ENCODE results near the gene MNT.

MNT gene

GRCh38 chr17:2378905-2379304 lies 22.0 kb downstream of the MNT start:
- DNase-seq, result no peak

GRCh38 chr17:2377659-2378058 lies 23.2 kb downstream of the MNT start:
- DNase-seq, result no peak

DNA sequence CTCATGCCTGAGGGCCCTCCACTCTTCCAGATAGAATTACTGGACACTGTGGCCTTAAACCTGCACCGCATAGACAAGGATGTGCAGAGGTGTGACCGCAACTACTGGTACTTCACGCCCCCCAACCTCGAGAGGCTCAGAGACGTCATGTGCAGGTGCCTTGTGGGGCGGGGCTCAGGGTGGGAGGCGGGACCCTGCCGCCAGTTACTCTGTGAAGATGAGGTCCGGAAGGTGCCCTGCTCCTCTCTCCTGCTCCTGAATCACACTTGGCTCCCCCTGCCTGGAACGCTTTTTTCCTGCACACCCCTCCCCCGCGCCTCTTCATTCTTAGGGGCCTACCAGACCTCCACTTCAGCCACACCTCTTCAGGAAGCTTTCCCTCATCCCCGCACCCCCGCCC lies 24.8 kb downstream of the MNT start:
- no peak for DNase-seq

DNA sequence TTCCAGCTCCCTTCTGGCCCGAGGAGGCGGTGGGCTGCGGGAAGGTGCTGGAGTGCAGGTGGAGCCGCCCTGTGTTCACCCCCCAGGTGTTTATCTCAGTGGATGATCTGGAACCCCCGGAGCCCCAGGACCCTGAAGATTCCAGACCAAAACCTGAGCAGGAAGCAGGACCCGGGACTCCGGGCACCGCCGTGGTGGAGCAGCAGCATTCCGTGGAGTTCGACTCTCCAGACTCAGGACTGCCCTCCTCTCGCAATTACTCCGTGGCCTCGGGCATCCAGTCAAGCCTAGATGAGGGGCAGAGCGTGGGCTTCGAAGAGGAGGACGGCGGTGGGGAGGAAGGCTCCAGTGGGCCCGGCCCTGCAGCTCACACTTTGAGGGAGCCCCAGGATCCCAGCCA lies 25.5 kb downstream of the MNT start:
- DNase-seq, result no peak

DNA sequence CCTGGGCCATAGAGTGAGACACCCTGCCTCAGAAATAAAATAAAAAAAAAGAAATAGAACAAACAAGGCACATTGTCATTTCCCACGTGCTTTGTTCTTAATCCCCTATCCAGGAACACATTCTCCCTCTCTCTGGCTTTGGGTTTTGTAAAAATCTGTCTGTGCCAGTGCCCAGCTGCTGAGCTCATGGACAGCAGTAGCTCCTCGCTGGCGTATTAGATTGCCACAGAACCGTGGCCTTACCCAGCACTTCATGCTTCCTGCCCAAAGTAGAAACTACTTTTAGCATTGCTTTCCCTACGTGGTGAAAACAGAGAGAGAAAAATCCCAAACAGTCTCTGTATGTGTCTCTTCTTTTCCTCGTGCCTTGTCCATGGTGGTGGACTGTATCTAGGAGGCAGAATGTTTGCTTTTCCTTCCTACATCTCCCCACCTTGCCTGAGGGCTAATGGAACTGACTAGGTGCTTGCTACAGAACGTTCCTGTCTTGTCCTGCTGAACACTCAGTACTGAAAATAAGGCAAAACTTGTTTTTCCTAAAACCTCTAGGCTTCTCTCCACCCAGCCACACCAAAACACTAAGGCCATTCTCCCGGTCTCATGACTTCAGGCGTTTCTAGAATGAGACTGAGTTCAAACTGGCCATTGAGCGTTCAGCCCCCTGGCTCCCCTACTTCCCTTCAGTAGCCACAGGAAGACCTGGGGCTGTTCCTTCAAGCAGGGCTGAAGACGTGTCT lies 26.1 kb downstream of the MNT start:
- DNase-seq, result no peak

DNA sequence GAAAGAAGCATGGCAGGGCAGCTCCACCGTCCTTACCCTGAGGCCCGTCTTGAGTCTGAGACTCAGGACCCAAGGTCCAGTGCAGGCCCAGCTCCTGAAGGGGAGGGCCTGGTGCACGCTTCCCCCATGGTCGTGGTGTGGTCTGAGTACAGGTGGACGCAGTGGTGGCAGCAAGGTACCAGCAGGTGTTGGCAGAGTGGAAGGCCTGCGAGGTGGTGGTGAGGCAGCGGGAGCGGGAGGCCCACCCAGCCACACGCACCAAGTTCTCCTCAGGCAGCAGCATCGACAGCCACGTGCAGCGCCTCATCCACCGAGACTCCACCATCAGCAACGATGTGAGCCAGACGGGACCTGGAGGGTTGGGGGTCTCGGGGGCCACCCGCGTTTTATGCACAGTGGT lies 27.7 kb downstream of the MNT start:
- DNase-seq, result no peak

DNA sequence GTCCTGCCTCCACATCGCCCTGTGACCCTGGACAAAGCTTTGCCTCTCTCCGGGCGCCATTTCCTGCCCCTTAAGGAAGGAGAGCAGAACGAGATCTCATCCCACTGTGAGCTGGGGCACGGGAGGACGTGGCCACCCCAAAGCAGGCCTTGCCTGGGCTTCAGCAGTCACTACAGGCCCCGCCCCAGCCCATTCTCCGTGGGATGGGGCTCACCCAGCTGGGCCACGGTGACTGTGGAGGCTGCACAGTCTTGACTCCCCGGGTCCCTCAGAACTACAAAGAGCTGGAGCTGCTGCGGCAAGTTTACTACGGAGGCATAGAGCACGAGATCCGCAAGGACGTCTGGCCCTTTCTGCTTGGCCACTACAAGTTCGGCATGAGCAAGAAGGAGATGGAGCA lies 28.2 kb downstream of the MNT start:
- DNase-seq, result no peak

DNA sequence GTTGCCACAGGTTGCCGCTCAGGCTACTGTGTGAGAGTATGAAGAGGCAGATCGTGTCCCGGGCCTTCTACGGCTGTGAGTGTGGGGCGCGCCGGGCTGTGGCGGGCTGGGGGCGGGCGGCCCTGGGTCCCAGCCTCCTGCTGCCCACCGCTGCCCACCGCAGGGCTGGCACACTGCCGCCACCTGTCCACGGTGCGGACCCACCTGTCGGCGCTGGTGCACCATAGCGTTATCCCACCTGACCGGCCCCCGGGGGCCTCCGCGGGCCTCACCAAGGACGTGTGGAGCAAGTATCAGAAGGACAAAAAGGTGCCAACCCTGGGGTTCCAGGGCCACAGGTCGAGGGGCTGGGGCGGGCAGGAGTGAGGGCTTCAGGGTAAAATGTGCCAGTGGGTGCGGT lies 28.7 kb downstream of the MNT start:
- no peak for DNase-seq

DNA sequence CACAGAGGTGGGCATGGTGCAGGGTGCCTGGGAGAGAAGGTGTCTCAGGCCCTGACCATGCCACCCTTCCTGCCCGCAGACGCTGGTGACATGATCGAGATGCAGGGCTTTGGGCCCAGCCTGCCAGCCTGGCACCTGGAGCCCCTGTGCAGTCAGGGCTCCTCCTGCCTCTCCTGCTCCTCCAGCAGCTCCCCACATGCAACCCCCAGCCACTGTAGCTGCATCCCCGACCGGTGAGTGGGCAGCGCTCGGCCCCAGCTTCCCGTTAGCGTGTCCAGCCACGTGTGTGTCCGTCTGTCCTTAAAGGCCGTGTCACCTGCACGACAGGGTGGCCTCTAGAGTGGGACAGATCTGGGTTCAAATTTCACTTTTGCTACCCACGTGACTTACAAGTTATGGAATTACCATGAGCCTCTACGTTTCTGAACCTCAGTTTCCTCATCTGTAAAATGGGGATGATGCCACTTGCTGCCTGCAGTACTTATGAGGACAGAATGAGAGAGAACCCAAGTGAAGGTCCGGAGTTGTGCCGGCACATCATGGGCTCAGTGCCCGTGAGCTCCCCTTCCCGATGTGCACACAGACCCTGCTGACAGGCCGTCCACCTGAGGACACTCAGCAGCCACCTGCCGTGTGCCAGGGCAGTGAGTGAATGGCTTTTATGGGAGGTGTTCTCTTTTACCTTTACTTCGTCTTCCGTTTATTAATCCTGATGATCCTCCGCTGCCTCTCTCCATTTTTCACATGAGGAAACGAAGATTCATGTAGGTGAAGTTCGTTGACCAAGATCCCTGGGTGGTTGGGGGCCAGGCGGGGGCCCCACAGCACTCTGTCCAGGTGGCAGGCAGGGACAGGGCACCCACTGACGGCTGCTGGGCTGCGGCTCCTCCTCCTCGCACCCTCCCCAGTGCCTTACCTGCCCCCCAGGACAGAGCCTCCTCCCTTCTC lies 29.4 kb downstream of the MNT start:
- no peak for DNase-seq

GRCh38 chr17:2370211-2370589 lies 30.7 kb downstream of the MNT start:
- no peak for DNase-seq

DNA sequence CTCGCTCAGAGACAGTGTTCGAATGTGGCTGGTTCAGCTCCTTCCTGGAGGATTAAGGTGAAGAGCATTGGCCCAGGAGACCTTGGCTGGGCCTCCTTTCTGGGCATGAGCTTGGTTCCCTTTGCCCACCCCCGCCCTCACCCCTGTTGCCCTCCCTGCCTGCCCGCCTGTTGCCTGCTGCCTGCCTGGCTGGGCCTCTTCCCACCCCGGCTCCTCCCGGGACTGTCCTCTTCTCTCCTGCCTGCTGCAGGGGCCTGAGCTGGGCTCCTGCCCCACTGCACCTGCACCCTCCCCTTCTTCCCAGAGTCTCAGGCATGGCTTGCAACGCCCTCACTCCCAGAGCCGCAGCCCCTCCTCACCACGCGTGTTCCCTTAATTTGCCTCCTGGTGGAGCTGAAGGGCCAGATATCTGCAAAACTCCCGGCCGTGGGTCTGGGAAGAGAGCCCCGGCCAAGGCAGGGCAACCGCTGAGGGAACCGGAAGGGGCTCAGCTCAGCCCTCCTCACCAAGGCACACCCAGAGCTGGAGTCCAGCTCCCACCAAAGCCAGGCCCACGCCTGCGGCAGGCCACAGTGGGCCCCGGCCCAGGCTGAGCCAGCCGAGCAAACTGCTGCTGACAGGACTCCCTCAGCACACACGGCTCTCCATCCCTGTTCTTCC lies 31.2 kb downstream of the MNT start:
- DNase-seq, result no peak

GRCh38 chr17:2369039-2369438 lies 31.8 kb downstream of the MNT start:
- no peak for DNase-seq

DNA sequence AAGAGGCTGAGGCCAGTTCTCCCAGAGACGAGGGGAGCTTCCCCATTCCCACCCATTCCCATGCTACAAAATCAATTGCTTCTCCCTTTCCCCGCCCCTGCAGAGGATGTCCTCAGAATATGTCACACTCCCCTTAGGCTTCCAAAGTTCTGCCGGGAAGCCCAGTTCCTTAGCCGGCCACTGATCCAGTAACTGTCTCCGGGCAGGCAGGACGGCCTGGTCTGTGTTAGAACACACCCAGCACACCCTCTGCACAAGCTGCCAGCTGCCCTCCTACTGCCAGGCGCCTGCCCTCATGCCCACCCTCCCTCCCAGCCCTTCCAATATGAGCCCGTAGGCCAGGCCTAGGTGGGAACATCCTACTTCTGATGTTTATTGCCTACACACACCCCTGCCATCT lies 32.5 kb downstream of the MNT start:
- no peak for DNase-seq

DNA sequence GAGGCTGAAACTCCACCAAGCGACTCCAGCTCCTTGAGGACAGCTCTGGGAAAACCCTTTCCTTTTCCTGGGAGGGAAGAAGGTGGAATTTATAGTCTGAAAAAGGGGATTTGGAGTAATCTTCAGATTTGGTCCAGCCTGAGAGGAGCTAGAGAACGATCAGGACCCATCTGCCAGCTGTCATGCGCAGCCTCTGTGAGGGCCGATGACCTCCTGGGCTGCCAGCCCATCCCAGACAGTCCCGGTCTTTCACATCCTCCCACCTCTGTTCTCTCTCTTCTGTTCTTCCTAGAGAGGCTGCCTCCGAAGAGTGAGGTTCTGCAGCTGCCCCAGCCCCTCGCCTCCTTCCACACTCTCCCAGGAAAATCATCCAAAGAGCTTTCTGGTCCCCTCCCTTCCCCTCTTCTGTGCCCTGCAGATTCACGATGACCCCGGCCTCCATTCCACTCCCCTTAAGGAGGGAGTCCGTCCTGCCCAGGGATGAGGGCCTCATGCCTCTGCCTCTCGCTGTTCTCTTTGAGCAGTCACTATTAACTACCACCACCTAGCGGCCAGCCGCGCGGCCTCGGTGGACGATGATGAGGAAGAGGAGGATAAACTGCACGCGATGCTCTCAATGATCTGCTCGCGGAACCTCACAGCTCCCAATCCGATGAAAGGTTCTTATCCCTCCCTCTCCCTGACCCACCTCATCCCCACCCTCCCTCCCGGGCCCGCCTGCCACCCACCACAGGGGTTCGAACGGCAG lies 33.9 kb downstream of the MNT start:
- no peak for DNase-seq

DNA sequence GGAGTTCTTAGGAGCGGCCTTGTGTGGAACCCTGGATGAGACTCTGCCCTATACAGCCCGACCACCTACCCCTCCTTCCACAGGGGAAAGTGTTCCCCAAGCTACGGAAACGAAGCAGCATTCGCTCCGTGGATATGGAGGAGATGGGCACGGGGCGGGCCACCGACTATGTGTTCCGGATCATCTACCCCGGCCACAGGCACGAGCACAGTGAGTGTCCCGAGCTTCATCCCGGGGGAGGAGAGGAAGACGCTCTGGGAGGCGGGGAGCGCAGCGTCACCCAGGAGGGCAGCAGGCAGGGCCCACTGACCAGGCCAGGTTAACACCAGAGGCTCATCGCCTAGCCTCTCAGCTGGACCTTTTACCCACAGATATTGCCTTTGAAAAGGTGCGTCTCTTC lies 35.7 kb downstream of the MNT start:
- DNase-seq, result no peak

DNA sequence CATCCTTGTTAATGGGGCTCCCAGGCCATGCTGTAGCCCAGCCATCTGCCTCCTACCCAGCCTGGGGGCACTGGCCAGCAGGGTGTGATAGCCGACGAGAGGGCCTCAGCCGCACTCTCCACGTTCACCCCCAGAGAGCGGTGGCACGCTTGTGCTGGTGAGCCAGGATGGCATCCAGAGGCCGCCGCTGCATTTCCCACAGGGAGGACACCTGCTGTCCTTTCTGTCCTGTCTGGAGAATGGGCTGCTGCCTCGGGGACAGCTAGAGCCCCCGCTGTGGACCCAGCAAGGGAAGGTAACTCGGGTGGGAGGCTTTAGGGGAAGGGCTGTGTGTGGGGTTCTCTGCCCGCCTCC lies 36.1 kb downstream of the MNT start:
- DNase-seq, result no peak

- no peak for DNase-seq
Observed at GRCh38 chr17:2363851-2364762, 36.8 kb downstream of the MNT start.

- no peak for DNase-seq
Observed at GRCh38 chr17:2363318-2363717, 37.5 kb downstream of the MNT start.

DNA sequence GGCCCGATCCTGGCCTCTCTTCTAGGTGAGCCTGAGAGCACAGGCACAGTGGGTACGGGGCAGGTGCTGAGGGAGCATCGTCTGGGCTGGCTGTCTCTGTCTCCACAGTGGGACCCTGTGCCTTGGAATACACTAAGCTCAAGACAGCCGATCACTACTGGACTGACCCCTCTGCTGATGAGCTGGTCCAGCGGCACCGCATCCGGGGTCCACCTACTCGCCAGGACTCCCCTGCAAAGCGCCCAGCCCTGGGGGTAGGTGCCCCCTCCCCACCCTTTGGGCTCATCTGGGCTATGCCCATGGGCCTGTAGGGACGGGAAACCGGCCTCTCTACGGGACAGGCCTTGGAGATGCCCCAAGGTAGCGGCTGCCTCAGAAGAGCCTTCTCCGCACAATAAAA lies 38.0 kb downstream of the MNT start:
- no peak for DNase-seq

GRCh38 chr17:2362416-2362815 lies 38.4 kb downstream of the MNT start:
- DNase-seq, result no peak

- DNase-seq, result no peak
Observed at GRCh38 chr17:2362016-2362415, 38.8 kb downstream of the MNT start.

Data from SHP77 treated with DMSO at 0.1 percent for 48 hours (cell line).